Neuronal stem cell (in vitro differentiated cells): ENCODE data around the gene STARD5.

Source experiments
- DNase-seq: peaks from one replicate; pipeline ENCODE4 v3.0.0-alpha.2; 2013; ENCODE audit warnings: low spot score
- H2AFZ ChIP-seq: one replicate; pipeline ENCODE4 v1.6.1; 2013; ENCODE audit warnings: mild to moderate bottlenecking, low read length, inconsistent platforms
- H2AK5ac ChIP-seq: 2 replicates; pipeline ENCODE4 v1.6.1; 2013; ENCODE audit warnings: low read depth, mild to moderate bottlenecking, inconsistent platforms, low read length, moderate library complexity, mixed read lengths
- H2BK120ac ChIP-seq: 2 replicates; pipeline ENCODE4 v1.6.1; 2013; ENCODE audit warnings: low read depth, mild to moderate bottlenecking, inconsistent platforms, low read length, moderate library complexity, mixed read lengths
- H2BK12ac ChIP-seq: one replicate; pipeline ENCODE4 v1.6.1; 2013; ENCODE audit warnings: low read length, inconsistent platforms
- H2BK15ac ChIP-seq: 2 replicates; pipeline ENCODE4 v1.6.1; 2013; ENCODE audit warnings: mild to moderate bottlenecking, low read length, inconsistent platforms, mixed read lengths
- H2BK5ac ChIP-seq: one replicate; pipeline ENCODE4 v1.6.1; 2013; ENCODE audit warnings: inconsistent platforms, mild to moderate bottlenecking, low read length, moderate library complexity
- H3K14ac ChIP-seq: one replicate; pipeline ENCODE4 v1.6.1; 2013; ENCODE audit warnings: low read length, inconsistent platforms
- H3K18ac ChIP-seq: 2 replicates; pipeline ENCODE4 v1.6.1; 2013; ENCODE audit warnings: low read length, inconsistent platforms
- H3K23ac ChIP-seq: 2 replicates; pipeline ENCODE4 v1.6.1; 2013; ENCODE audit warnings: low read depth, mild to moderate bottlenecking, mixed read lengths, low read length, inconsistent platforms; ENCODE audit not compliant: poor library complexity
- H3K27ac ChIP-seq: replicated peaks from 3 replicates; pipeline ENCODE4 v1.5.1; 2013; ENCODE audit warnings: low read length, inconsistent platforms
- H3K27me3 ChIP-seq, 3 experiments: 2 replicates each; pipeline ENCODE4 v1.6.1; 2013; ENCODE audit warnings: low read length in 3 of 3, mild to moderate bottlenecking in 2 of 3, inconsistent platforms in 1 of 3, low read depth in 1 of 3, mixed read lengths in 1 of 3, moderate library complexity in 1 of 3; ENCODE audit not compliant: control insufficient read depth in 3 of 3, insufficient read depth in 3 of 3
- H3K36me3 ChIP-seq, 2 donors: replicated peaks in 1 of 2; 2 replicates each; pipeline ENCODE4 v1.6.1; 2013; ENCODE audit warnings: low read length in 2 of 2; ENCODE audit not compliant: control insufficient read depth in 2 of 2, insufficient read depth in 2 of 2
- H3K4ac ChIP-seq: 2 replicates; pipeline ENCODE4 v1.6.1; 2013; ENCODE audit warnings: inconsistent platforms, mild to moderate bottlenecking, low read length, moderate library complexity
- H3K4me1 ChIP-seq, 2 donors: 1 replicate in 1 of 2; 2 replicates in 1 of 2; pipeline ENCODE4 v1.6.1; 2013; ENCODE audit warnings: low read length in 2 of 2, low read depth in 1 of 2; ENCODE audit not compliant: control insufficient read depth in 2 of 2, insufficient read depth in 1 of 2
- H3K4me2 ChIP-seq: one replicate; pipeline ENCODE4 v1.6.1; 2013; ENCODE audit warnings: mild to moderate bottlenecking, low read length, inconsistent platforms; ENCODE audit not compliant: insufficient read depth, poor library complexity, severe bottlenecking
- H3K4me3 ChIP-seq, 2 donors: 2 replicates each; pipeline ENCODE4 v1.5.1; 2013; ENCODE audit warnings: low read length in 2 of 2, mild to moderate bottlenecking in 2 of 2, inconsistent platforms in 1 of 2, moderate library complexity in 1 of 2
- H3K79me1 ChIP-seq: one replicate; pipeline ENCODE4 v1.6.1; 2013; ENCODE audit warnings: low read depth, mild to moderate bottlenecking, inconsistent platforms, low read length, moderate library complexity
- H3K9ac ChIP-seq: one replicate; pipeline ENCODE4 v1.6.1; 2013; ENCODE audit warnings: mild to moderate bottlenecking, low read depth, low read length, inconsistent platforms; ENCODE audit not compliant: poor library complexity
- H3K9me3 ChIP-seq, 2 donors: replicated peaks in 1 of 2; 2 replicates each; pipeline versions ENCODE3 to v1.6.1; 2013; ENCODE audit warnings: low read length in 2 of 2, mild to moderate bottlenecking in 2 of 2, inconsistent platforms in 1 of 2, low read depth in 1 of 2, mixed read lengths in 1 of 2, moderate library complexity in 1 of 2; ENCODE audit not compliant: control insufficient read depth in 2 of 2, insufficient read depth in 1 of 2
- H4K8ac ChIP-seq: one replicate; pipeline ENCODE4 v1.6.1; 2013; ENCODE audit warnings: low read depth, mild to moderate bottlenecking, inconsistent platforms, low read length, moderate library complexity
- H4K91ac ChIP-seq: one replicate; pipeline ENCODE4 v1.6.1; 2013; ENCODE audit warnings: low read length, low read depth, mild to moderate bottlenecking, inconsistent platforms; ENCODE audit not compliant: poor library complexity
- WGBS, 2 donors: extraction: QIAGEN DNeasy Blood & Tissue Kit; methylation state at CpG; one replicate each; pipeline ENCODE4 v1.1.7; 2013; ENCODE audit warnings: missing lambda C conversion rate in 2 of 2, mixed read lengths in 1 of 2; ENCODE audit not compliant: insufficient read length in 2 of 2, insufficient replicate concordance in 1 of 2; ENCODE audit errors: extremely low coverage in 2 of 2; 5-methylcytosine and 5-hydroxymethylcytosine counted together

Gene STARD5

GRCh38 chr15:81360491-81360890, 36.5 kb upstream of the STARD5 start:
- no peak overlapping the region for H2BK120ac ChIP-seq
- H3K4me1 ChIP-seq: no peaks in the 10 kb centered on the region

GRCh38 chr15:81358248-81358647, 34.3 kb upstream of the STARD5 start:
- Histone ChIP-seq H2BK120ac (no peak overlapping the region), H3K9me3 (no peaks in the 10 kb centered on the region), H3K23ac (no peak overlapping the region), H3K27ac (no peak overlapping the region), H3K27me3 (peaks cover 0 to 4% (median 0%) of the 10 kb centered on the region in 3 experiments), H3K14ac (no peak overlapping the region), H3K4me1 (peaks cover 0 to 1% of the 10 kb centered on the region in 2 donors), H2BK15ac (no peak overlapping the region), H3K36me3 (no peaks in the 10 kb centered on the region), H2AK5ac (no peak overlapping the region), H3K79me1 (no peaks in the 10 kb centered on the region), H3K4ac (no peak overlapping the region), H2AFZ (no peak overlapping the region), H3K4me2 (no peak overlapping the region), H4K8ac (no peak overlapping the region), H4K91ac (no peak overlapping the region), H2BK5ac (no peak overlapping the region), H3K9ac (no peak overlapping the region), H3K18ac (peak overlapping the region; percentile 30), H3K4me3 (no peak overlapping the region), H2BK12ac (no peak overlapping the region)
- no peak for DNase-seq
- no CpG with 5 or more reads among the region's 6 CpGs for WGBS, 2 donors

More at GRCh38 chr15:81360491-81360890, 36.5 kb upstream of the STARD5 start:
- Histone ChIP-seq H3K27me3 (peaks cover 0 to 4% (median 0%) of the 10 kb centered on the region in 3 experiments), H2AFZ (no peak overlapping the region), H3K4me2 (no peak overlapping the region), H3K14ac (no peak overlapping the region), H3K79me1 (no peaks in the 10 kb centered on the region), H3K18ac (no peak overlapping the region), H3K23ac (no peak overlapping the region), H3K36me3 (no peaks in the 10 kb centered on the region), H2AK5ac (no peak overlapping the region), H3K27ac (no peak overlapping the region), H3K4ac (no peak overlapping the region), H3K4me3 (no peak overlapping the region), H2BK12ac (no peak overlapping the region), H4K91ac (no peak overlapping the region), H4K8ac (no peak overlapping the region), H3K9ac (no peak overlapping the region), H3K9me3 (no peaks in the 10 kb centered on the region), H2BK5ac (no peak overlapping the region), H2BK15ac (no peak overlapping the region)
- no peak for DNase-seq
- WGBS, 2 donors: no CpG with 5 or more reads among the region's 5 CpGs

GRCh38 chr15:81357180-81357686, 33.3 kb upstream of the STARD5 start:
- no peak overlapping the region for H4K91ac ChIP-seq
- no peak overlapping the region for H3K4me2 ChIP-seq
- no peak overlapping the region for H3K23ac ChIP-seq
- H2BK12ac ChIP-seq: no peak overlapping the region
- no peak overlapping the region for H3K27ac ChIP-seq
- H3K14ac ChIP-seq: no peak overlapping the region
- H3K27me3 ChIP-seq: peaks cover 0 to 4% (median 0%) of the 10 kb centered on the region in 3 experiments
- no peaks in the 10 kb centered on the region for H3K36me3 ChIP-seq
- H2AK5ac ChIP-seq: no peak overlapping the region
- no CpG with 5 or more reads among the region's 6 CpGs for WGBS, 2 donors
- no peak overlapping the region for H4K8ac ChIP-seq
- H2BK5ac ChIP-seq: no peak overlapping the region
- no peak overlapping the region for H3K9ac ChIP-seq
- peaks cover 0 to 1% of the 10 kb centered on the region in 2 donors for H3K4me1 ChIP-seq
- no peak overlapping the region for H2BK15ac ChIP-seq
- H3K18ac ChIP-seq: no peak overlapping the region
- DNase-seq: no peak
- H3K4ac ChIP-seq: no peak overlapping the region
- H2AFZ ChIP-seq: no peak overlapping the region
- no peaks in the 10 kb centered on the region for H3K9me3 ChIP-seq
- no peak overlapping the region for H2BK120ac ChIP-seq
- H3K4me3 ChIP-seq: no peak overlapping the region
- H3K79me1 ChIP-seq: no peaks in the 10 kb centered on the region

GRCh38 chr15:81356252-81356651, 32.3 kb upstream of the STARD5 start:
- Histone ChIP-seq H3K14ac (no peak overlapping the region), H2BK5ac (no peak overlapping the region), H2AK5ac (no peak overlapping the region), H2AFZ (no peak overlapping the region), H3K4me3 (no peak overlapping the region), H4K91ac (no peak overlapping the region), H3K18ac (no peak overlapping the region), H3K36me3 (no peaks in the 10 kb centered on the region), H3K9ac (no peak overlapping the region), H3K23ac (no peak overlapping the region), H2BK12ac (no peak overlapping the region), H3K27me3 (peaks cover 0 to 4% (median 0%) of the 10 kb centered on the region in 3 experiments), H3K4me2 (no peak overlapping the region), H2BK15ac (no peak overlapping the region), H3K9me3 (no peaks in the 10 kb centered on the region), H3K4ac (no peak overlapping the region), H4K8ac (no peak overlapping the region), H3K4me1 (peaks cover 0 to 1% of the 10 kb centered on the region in 2 donors), H2BK120ac (no peak overlapping the region), H3K27ac (no peak overlapping the region), H3K79me1 (no peaks in the 10 kb centered on the region)
- no peak for DNase-seq
- WGBS, 2 donors: no CpG with 5 or more reads among the region's 5 CpGs
